ENCODE results near the gene INPP5D.
"Not testable (repeated sequence)": the region's sequence is repeated elsewhere in the genome, so short reads cannot be mapped to it uniquely, and the experiment has no call there.

The INPP5D gene

DNA sequence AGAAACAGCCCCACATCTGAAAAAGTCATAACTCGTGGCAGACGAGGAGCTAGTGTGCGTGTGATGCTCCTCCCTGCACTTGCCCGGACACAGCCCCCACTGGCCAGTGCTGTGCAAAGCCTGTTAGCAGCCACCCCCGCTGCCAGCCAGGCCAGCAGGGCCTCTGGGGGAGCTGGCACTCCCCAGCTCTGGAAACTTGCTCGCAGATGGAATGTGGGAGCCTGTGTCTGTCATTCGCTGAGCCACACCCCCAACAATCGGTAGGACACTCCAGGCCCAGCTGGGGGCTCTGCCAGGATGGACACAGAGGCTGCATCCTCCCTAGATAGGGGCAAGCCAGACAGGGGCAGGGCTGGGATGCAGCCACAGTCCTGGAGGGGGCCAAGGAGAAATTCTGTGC is 128.9 kb downstream of the INPP5D start:
- DNase-seq, result no peak

DNA sequence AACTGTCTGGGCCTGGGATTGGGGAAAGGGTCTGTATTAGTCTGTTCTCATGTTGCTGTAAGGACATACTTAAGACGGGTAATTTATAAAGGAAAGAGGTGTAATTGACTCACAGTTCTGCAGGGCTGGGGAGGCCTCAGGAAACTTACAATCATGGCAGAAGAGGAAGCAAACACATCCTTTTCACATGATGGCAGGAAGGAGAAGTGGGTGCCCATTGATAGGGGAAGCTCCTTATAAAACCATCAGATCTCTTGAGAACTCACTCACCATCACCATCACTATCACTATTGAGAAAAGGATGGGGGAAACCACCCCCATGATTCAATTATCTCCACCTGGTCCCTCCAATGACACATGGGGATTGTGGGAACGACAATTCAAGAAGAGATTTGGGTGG is 130.9 kb downstream of the INPP5D start:
- DNase-seq, result not testable (repeated sequence)

DNA sequence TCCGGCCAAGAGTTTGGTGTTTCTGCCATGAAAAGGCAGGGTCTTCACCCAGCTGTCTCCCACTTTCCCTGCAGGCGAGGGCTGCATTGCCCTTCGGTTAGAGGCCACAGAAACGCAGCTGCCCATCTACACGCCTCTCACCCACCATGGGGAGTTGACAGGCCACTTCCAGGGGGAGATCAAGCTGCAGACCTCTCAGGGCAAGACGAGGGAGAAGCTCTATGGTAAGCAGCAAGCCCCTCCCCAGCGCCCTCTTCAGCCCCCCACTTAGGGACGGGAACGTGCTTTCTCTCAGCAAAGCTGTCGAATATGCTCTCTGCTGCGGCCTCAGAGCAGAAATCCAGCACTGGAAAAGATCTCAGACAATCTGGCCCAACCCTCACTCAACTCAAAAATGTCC is 133.6 kb downstream of the INPP5D start:
- DNase-seq, result no peak

DNA sequence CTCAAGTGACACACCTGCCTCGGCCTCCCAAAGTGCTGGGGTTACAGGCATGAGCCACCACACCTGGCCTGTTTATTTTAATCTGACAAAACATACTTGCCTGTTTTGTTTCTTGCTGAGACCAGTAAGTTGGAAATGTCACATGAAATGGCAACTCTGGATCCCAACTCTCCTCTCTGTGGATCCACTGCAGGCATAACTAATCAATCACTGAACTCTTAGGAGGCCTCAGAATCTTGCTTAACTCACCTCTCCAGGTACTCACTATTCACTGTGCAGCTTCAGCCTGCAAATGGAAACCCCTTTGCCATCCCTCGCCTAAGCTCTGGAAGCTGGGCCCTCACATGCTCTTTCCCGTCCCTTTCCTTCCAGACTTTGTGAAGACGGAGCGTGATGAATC is 134.9 kb downstream of the INPP5D start:
- DNase-seq, result no peak

DNA sequence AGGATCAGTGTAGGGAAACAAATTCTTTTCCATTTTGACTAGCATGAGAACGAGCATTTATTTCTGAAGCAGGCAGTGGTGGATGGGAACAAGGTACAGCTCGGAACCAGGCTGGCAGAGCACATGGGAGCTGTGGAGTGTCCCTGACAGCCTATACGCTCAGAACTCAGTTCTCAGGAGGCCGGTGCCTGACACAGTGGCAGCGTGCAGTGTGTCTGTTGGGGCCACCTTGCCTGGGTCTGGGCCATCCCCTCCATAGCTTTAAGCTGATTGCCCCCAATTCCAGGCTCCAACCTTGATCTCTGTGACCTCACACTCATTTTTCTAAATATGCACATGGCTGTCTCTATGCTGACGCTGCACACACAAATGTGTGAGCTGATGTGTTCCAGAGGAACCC is 136.9 kb downstream of the INPP5D start:
- no peak for DNase-seq

DNA sequence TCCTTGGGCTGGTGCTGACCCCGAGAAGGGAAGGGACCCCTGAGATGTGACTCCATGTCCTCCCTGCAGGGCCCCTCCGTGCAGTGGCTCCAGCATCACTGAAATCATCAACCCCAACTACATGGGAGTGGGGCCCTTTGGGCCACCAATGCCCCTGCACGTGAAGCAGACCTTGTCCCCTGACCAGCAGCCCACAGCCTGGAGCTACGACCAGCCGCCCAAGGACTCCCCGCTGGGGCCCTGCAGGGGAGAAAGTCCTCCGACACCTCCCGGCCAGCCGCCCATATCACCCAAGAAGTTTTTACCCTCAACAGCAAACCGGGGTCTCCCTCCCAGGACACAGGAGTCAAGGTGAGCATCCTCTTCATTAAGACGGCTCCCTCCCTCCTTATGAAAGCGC is 137.9 kb downstream of the INPP5D start:
- DNase-seq, result no peak

DNA sequence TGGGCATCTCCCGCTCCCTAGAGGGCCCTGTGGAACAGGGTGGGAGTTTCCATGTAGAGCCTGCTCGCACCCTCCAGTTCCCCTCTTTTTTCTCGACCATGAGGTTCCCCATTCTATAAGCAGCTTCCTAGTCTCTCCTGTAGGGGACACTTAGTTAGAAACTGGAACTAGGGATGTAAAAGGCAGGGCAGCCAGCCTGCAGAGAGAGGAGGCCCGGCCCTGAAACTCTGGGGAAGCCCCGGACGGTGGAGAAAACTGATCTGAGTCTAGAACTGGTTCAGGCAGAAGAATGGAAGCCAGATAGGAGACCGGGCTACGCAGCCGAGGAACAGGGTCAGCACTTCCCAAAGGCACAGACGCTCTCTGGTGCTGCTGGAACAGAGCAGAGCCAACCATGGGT is 139.7 kb downstream of the INPP5D start:
- DNase-seq, result peak; percentile 72

DNA sequence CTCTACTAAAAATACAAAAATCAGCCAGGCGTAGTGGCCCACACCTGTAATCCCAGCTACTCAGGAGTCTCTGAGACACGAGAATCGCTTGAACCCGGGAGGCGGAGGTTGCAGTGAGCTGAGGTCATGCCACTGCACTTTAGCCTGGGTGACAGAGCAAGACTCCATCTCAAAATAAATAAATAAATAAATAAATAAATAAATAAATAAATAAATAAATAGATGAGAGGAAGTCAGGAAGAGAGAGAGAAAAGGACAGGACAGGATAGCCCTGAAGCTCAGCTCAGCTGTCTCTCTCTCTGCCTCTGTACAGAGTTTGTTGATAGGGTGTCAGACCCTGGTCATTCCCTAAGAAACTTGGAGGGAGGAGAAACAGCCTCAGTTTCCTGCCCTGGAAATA is 140.6 kb downstream of the INPP5D start:
- not testable (repeated sequence) for DNase-seq

DNA sequence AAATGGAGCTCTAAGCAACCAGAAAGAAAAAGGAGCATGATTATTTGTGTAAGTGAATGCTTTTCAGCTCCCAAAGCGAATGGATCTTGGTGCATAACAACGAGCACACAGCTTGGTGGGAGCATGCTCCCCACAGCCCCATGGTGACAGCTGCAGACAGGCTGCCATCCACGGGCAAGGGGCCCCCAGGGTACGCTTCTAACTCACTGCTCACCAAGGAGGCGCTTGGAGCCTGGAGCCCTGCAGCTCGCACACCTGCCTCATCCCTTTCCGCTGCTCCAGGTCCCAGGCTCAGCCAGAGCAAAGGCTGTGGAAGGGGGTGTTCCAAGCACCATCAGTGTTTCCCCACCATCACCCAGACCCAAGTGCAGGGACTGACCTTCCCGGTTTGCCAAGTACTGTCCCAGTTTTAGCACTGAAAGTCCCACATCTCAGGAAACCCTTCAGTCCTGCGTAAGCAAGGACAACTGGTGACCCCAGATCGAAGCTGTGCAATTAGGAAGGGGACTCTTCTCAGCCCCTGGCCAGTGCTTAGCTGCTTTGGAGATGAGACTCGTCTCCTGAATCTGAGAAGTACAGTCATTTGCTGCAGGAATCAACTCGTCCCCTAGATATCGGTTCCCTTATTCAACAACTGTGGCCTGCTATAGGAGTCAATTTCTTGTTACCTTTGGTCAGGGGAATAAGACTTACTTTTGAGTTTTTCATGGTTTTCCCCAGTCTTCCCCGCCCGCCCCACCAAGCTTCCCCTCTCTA is 141.3 kb downstream of the INPP5D start:
- no peak for DNase-seq

DNA sequence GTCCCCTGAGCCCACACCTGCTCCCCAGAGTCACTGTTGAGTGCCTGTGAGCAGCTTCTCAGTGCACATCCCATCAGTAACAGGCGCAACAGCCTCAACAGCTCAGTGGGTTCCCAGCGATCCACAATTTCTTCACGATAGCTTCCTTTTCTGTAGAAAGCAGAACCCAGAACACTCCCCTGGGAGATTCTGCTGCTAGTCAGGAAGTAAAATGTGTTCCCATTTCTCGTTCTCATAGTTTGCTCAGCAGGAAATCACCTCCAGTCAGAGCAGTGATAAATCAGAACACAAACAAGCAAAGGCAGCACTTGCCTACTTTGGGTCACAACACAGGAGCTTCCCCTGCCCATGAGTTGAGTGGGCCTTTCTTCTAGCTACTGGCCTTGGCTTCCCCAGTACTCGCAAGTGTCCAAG is 142.4 kb downstream of the INPP5D start:
- DNase-seq, result peak; percentile 81

DNA sequence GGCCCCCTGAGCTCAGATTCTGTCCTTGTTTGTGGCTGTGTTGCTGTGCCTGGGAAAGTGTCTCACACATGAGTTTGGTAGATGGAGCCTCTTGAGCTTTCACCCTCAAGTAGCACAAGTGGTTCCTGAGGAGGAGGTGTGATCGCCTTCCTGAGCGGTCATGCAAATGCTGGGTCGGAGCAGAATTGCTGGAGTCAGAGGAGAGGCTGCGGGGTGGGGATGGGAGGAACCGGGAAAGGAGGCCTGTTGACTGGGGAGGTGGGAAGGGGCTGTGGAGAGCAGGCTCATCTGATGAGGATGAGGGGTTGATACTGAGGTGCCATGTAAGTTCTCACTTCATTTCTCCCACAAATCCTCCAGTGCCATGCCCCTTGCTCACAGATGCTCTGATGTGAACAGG is 142.9 kb downstream of the INPP5D start:
- DNase-seq, result no peak

DNA sequence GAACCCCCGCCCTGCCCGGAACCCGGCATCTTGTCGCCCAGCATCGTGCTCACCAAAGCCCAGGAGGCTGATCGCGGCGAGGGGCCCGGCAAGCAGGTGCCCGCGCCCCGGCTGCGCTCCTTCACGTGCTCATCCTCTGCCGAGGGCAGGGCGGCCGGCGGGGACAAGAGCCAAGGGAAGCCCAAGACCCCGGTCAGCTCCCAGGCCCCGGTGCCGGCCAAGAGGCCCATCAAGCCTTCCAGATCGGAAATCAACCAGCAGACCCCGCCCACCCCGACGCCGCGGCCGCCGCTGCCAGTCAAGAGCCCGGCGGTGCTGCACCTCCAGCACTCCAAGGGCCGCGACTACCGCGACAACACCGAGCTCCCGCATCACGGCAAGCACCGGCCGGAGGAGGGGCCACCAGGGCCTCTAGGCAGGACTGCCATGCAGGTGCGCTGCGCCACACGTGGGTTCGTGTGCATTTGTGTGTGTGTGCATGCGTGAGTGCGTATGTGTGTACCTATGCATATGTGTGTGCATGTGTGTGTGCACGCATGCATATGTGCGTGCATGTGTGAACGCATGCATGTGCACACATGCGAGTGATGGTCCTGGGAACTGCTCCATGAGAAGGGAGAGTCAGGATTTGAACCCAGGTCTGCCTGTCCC is 144.3 kb downstream of the INPP5D start:
- DNase-seq, result no peak

DNA sequence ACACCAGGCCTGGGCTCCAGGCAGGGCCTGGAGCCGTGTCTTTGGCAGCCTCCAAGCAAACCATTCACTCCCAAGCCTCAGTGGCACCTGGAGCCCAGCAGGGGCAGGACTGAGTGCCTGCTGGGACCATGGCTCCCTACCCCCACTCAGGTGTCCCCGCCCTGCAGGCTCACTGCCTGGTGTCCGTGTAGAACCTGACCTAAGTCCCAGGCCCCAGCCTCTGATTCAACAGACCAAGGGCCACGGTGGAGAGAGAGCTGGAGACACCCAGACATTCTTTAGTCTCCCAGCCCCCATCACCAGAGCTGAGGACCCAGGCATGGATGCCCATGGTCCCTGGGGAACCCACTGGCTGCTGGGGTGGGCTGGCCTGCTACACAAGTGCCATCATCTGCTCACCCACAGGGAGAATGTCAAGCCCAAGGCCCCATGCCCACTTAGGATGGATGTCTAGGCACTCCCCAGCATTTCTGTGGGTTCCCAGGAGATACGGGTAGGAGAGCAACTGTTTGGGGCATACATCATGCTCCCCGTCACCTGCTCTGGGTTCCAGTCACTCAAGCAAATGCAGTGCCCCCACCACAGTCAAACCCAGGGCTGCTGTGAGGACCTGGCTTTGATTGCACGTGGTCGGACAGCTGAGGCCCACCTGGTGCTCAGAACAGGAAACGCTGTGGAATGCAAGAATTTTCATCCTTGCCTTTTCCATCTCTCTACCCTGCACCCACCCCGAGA is 148.4 kb downstream of the INPP5D start:
- DNase-seq, result no peak

DNA sequence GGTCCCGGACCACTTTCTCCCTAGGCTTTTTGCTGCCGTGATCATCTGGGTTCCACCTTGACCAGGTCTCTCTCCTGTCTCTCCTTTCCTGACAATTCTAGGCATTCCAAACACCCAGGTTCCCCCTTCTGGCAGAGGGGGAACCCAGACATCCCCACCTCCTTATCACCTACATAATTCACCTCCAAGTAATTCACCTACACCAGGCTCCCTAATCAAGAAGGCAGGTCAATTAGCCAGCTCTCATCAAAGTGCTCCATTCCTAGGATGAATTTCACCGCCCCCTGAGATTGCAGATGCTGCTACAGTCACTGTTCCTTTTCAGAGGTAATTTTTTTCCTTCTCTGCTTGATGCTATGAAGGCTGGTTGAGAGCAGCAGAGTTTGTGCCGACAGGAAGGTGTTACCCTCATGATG is 149.0 kb downstream of the INPP5D start:
- DNase-seq, result no peak

DNA sequence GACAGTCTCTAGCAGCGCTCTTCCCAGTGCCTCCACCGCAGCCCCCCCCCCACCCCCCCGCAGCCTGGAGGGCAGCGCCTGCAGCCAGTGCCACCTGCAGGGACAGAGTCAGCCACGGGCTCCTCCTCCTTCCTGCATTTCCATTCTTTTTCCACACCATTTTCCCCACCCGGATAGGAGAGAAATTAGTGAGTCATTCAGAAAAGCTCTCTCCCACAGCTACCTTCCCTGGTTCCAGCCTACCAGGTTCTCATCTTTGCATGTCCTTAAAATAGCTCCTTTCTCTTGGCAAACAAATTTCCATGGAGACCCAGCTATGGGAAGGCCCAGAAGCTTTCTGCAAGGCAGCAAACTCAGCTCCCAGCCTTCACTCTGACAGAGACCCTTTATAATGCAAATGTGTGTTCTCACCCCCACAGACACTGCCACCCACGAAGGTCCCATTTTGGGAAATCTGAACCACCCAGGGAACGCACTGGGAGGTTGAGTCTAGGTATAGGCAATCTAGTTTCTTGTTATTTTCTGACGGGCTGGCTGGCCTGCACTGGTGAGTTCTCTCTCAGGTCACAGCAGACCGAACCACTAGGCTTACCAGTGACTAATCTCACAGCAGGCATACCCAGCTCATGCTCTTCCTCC is 149.5 kb downstream of the INPP5D start:
- no peak for DNase-seq

DNA sequence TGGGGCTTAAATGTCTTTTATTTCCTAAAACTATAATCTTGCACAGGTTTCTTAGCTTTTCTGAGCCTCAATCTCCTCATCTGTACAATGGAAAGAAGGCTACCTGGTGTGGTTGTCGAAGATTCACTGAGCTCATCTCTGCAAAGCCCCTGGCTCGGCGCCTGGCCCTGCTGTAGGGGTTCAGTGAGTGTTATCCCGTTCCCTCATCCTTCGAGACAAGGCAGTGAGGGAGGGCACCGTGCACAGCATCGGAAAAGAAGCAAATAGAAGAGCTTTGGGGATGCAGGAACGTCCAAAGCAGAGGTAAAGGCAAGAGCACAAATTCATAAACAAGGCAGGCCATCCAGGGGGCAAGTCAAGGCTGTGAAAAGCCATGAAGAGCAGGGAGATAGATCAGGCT is 150.1 kb downstream of the INPP5D start:
- no peak for DNase-seq

DNA sequence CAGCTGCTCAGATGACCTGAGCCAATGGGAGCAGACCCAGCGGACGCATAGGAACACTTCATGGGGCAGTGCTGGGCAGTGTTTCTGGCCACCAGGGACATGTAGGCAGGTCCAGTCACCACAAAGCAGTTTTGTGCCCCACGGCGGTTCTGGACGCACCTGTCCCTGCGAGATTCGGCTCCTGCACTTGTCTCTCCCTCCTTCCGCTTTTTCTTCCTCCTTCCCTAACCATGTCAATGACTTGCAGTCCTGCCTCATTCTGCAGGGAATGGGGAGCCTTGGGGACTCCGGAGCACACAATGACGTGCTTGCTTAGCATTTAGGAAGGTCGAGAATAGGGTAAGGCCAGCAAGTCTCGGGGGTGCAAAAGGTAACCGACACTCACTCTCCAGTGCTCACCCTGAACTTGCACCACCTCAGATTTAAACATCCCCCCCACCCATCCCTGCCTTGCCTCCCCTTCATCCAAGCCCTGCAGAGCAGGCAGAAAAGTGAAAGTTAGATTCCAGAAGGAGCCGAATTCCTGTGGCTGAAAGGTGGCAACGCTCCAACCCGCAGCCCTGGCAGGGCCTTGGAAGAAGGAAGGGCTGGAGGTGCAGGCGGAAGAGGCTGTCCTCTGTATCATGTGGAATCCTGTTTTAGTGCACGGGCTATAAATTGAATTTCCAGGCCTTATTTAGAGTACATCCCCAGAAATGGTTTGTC is 150.9 kb downstream of the INPP5D start:
- DNase-seq, result no peak

DNA sequence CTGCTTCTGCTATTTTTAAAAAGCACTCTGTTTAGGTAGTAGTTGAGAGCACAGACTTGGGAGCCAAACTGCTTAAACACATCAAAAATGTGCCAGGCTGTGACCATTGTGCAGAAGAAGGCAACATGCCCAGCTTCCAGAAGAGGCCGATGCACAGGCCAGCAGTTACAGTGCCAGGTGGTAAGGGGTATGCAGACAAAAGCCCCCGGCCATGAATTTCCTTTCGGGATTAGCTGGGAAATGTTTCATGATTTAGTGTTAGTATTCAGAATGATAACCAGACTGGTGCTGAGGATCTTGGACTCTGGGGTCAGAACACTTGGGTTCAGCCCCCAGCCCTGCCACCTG is 151.4 kb downstream of the INPP5D start:
- no peak for DNase-seq

DNA sequence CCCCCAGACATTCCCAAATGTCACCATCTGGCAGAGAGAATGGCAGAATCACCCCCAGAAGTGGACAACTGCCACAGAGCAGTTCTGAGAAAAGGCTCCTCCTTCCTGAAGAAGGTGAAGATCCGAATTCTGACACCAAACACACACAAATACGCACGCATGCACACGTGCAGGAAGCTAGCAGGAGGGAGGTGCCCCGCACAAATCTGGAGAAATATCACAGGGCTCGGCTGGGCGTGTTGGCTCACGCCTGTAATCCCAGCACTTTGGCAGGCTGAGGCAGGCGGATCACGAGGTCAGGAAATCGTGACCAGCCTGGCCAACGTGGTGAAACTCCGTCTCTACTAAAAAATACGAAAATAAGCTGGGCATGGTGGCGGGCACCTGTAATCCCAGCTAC is 152.9 kb downstream of the INPP5D start:
- no peak for DNase-seq

DNA sequence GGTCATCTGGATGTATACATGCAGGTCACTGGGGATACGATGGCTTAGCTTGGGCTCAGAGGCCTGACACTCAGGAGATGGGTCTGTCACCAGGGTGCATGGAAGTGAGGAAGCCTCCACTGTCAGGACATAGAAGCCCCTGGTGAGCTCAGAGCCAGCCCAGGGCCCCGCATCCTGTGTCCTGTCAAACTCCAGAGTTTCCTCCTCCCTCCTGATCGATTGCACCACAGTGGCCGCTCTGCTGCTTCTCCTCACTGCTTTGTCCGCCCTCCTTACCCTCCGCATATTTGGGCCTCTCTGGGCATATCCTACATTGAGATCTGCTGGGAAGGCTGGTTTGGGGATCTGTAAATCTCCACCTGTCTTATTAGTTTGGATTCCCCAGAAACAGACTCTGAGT is 153.8 kb downstream of the INPP5D start:
- DNase-seq, result no peak

DNA sequence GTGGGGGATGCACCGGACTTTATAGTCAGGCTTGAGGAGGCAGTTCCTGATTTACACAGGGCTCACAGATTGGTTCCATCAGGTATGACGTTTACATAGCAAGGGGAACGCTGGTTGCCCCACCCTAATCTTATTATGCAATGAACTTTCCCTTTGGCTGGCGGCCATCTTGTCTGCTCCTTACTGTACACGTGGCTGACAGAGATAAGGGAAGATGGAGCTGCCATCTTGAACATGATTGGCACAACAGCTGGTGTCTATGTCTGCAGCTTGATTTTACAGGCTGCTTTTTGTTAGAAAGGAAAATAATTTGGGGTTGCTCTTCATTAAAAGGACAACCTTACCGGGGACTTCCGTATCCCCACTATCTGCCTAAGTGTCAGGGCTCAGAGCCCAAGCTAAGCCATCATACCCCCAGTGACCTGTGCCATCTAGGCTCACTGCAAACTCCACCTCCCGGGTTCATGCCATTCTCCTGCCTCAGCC is 157.8 kb downstream of the INPP5D start:
- peak; percentile 19 for DNase-seq

DNA sequence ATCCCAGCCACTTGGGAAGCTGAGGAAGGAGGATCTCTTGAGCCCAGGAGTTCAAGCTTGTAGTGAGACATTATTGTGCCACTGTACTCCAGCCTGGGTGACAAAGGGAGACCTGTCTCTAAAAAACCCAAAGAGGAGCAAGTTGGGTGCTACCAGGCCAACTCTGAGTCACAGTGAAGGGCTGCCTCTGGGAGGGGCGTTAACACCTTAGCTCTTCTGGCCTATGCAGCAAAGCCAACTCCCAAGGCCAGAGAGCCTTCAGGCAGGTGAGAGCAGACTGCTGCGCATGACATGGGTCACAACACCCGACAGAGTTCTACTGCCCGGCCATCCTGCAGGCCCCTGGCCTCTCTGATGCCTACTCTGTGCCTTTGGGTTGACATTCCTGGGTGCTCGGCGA is 158.7 kb downstream of the INPP5D start:
- no peak for DNase-seq

DNA sequence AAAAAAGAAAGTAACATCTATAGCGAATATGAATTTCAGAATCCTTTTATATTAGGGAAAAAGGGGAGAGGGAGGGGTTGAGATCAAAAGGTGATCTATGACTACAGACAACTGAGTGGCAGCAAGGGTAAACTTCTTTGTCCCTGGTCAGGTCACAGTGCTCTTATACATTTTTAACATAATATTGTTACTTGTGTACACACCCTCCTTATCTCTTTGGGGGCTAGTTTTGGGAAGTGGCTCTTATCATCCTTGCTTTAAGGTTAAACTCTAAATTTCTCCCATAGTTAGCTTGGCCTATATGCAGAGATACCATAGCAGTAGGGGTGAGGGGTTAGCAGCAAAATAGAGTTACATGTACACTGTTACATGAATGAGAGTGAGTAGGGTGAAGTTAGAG is 159.7 kb downstream of the INPP5D start:
- no peak for DNase-seq

Data from suppressor macrophage treated with lipopolysaccharide for 4 hours (primary cell).